Measurements from ENCODE around the gene CARMIL1.

The CARMIL1 gene

DNA sequence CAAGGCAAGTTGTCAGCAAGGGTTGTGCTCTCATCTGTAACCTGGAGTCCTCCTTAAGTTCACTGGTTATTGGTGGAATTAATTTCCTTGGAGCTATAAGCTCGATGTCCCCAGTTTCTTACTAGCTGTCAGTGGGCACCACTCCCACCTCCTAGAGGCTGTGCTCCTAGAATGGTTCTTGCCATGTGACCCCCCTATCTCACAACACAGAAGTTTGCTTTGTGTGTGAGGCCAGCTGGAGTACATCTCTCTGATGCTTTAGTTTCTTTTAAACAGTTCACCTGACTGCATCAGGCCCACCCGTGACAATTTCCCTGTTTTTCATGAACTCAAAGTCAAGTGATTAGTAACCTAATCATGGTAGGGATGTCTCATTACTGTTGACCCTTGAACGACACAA, 193.7 kb downstream of the CARMIL1 start:
- Histone ChIP-seq H3K36me3 (ENCODE audit: control insufficient read depth, insufficient read depth, low read length) (no peaks in the 10 kb centered on the region), H3K27ac (ENCODE audit: insufficient read depth, low read length, poor library complexity, severe bottlenecking) (no peak overlapping the region), H3K4me3 (ENCODE audit: insufficient read depth, low read depth, low read length, poor library complexity, severe bottlenecking) (no peak overlapping the region), H3K4me1 (ENCODE audit: control insufficient read depth, insufficient read depth, low read length, poor library complexity, severe bottlenecking) (no peaks in the 10 kb centered on the region), H3K9me3 (ENCODE audit: control insufficient read depth, low read length) (no peaks in the 10 kb centered on the region), H3K27me3 (replicated peaks; ENCODE audit: control insufficient read depth, insufficient read depth, low read length, poor library complexity, severe bottlenecking) (no peaks in the 10 kb centered on the region)
- no peak for DNase-seq

DNA sequence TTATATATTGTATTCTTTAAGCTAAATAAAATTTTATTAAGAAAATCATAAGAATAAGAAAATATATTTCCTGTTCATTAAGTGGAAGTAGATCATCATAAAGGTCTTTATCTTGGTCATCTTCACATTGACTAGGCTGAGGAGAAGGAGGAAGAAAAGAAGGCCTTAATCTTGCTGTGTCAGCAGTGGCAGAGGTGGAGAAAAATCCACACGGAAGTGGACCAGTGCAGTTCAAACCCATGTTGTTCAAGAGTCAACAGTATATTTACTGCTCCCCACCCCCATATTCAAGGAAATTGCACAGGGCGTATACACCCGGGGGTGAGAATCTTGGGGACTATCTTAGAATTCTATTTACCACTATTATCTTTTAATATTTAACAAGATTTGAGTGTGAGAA, 194.3 kb downstream of the CARMIL1 start:
- Histone ChIP-seq H3K27me3 (replicated peaks; ENCODE audit: control insufficient read depth, insufficient read depth, low read length, poor library complexity, severe bottlenecking) (no peaks in the 10 kb centered on the region), H3K36me3 (ENCODE audit: control insufficient read depth, insufficient read depth, low read length) (no peaks in the 10 kb centered on the region), H3K9me3 (ENCODE audit: control insufficient read depth, low read length) (no peaks in the 10 kb centered on the region), H3K27ac (ENCODE audit: insufficient read depth, low read length, poor library complexity, severe bottlenecking) (no peak overlapping the region), H3K4me1 (ENCODE audit: control insufficient read depth, insufficient read depth, low read length, poor library complexity, severe bottlenecking) (no peaks in the 10 kb centered on the region), H3K4me3 (ENCODE audit: insufficient read depth, low read depth, low read length, poor library complexity, severe bottlenecking) (no peak overlapping the region)
- no peak for DNase-seq

DNA sequence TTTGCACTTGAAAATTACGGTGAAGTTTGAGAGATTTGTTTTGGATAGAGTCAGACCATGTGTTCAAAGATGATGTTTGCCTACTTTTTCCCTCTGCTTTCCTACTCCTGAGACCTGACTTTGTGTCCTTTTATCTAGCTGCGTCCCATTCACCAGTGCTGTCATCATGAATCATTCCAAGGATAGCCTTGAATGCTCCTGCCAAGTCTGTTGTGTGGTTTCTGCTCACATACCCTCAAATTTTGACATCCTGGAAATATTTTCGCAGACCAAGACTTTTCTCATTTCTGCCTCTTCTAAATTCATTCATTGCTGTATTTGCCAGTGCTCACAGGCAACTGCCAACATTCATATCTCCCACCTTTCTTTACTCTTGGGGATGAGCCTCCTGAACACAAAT, 197.0 kb downstream of the CARMIL1 start:
- Histone ChIP-seq H3K4me1 (ENCODE audit: control insufficient read depth, insufficient read depth, low read length, poor library complexity, severe bottlenecking) (no peaks in the 10 kb centered on the region), H3K27ac (ENCODE audit: insufficient read depth, low read length, poor library complexity, severe bottlenecking) (no peak overlapping the region), H3K36me3 (ENCODE audit: control insufficient read depth, insufficient read depth, low read length) (no peaks in the 10 kb centered on the region), H3K27me3 (replicated peaks; ENCODE audit: control insufficient read depth, insufficient read depth, low read length, poor library complexity, severe bottlenecking) (no peaks in the 10 kb centered on the region), H3K9me3 (ENCODE audit: control insufficient read depth, low read length) (no peaks in the 10 kb centered on the region), H3K4me3 (ENCODE audit: insufficient read depth, low read depth, low read length, poor library complexity, severe bottlenecking) (no peak overlapping the region)
- DNase-seq: no peak

DNA sequence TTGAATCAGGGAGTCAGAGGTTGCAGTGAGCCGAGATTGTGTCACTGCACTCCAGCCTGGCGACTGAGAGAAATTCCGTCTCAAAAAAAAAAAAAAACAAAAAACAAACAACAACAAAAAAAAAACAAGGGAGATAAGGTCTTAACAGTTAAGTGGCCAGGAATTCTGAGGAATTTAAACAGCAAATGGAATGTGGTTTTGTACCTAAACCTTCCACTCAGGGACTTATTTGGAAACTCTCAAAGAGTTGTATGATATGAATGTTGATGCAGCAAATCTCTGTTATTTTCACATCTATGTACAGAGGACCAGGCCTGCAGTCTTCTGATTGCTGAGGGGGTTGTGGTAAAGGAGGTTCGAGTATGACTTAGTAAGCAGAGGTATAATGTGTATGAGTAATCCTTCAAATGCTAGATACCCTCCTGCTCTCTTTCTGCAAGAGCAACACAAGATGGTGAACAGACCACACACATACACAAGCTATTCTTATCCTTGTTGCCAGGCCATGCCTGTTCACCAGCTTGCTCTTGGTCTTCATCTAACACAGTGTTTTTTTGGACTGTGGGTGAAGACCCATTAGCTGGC, 197.9 kb downstream of the CARMIL1 start:
- Histone ChIP-seq H3K27me3 (replicated peaks; ENCODE audit: control insufficient read depth, insufficient read depth, low read length, poor library complexity, severe bottlenecking) (no peaks in the 10 kb centered on the region), H3K36me3 (ENCODE audit: control insufficient read depth, insufficient read depth, low read length) (no peaks in the 10 kb centered on the region), H3K4me3 (ENCODE audit: insufficient read depth, low read depth, low read length, poor library complexity, severe bottlenecking) (no peak overlapping the region), H3K4me1 (ENCODE audit: control insufficient read depth, insufficient read depth, low read length, poor library complexity, severe bottlenecking) (no peaks in the 10 kb centered on the region), H3K9me3 (ENCODE audit: control insufficient read depth, low read length) (no peaks in the 10 kb centered on the region), H3K27ac (ENCODE audit: insufficient read depth, low read length, poor library complexity, severe bottlenecking) (no peak overlapping the region)
- DNase-seq: no peak

DNA sequence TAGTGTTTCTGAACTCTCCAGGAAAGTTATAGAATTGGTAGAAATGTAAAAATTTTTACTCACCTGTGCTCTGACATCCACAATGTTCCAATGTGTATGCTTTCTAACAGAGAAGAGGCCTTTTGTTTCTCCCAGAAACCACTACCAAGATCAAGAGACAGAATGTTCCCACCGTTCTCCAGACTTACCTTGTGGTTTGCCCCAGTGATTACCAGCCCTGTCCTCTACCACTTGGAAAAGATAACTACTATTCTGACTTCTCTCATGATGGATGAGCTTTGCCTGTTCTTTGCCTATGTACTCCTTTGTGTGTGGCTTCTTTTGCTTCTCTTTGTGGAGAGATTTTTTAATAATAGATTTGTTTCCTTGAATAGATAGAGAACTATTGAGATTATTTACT, 199.8 kb downstream of the CARMIL1 start:
- Histone ChIP-seq H3K4me3 (ENCODE audit: insufficient read depth, low read depth, low read length, poor library complexity, severe bottlenecking) (no peak overlapping the region), H3K27ac (ENCODE audit: insufficient read depth, low read length, poor library complexity, severe bottlenecking) (no peak overlapping the region), H3K27me3 (replicated peaks; ENCODE audit: control insufficient read depth, insufficient read depth, low read length, poor library complexity, severe bottlenecking) (no peaks in the 10 kb centered on the region), H3K9me3 (ENCODE audit: control insufficient read depth, low read length) (no peaks in the 10 kb centered on the region), H3K36me3 (ENCODE audit: control insufficient read depth, insufficient read depth, low read length) (no peaks in the 10 kb centered on the region), H3K4me1 (ENCODE audit: control insufficient read depth, insufficient read depth, low read length, poor library complexity, severe bottlenecking) (no peaks in the 10 kb centered on the region)
- no peak for DNase-seq

DNA sequence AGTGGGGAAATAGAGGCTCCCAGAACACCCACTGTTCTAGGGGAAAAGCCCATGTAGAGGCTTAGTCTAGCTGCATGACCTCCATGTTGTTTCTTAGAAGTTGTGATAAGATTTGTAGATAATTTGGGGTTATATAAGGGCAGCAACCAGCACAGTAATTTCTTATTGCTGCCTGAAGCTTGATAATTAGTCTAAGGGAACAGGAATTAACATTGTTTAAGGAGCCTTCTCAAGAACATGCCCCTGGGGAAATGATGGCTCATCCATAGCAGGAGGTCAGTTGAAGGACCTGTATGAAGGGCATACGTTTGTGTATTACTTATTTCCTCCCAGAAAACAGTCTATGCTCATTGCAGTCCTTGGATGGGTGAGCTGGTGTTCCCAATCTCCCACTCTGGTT, 202.1 kb downstream of the CARMIL1 start:
- H3K9me3 ChIP-seq (ENCODE audit: control insufficient read depth, low read length): no peaks in the 10 kb centered on the region
- no peak overlapping the region for H3K4me3 ChIP-seq (ENCODE audit: insufficient read depth, low read depth, low read length, poor library complexity, severe bottlenecking)
- H3K36me3 ChIP-seq (ENCODE audit: control insufficient read depth, insufficient read depth, low read length): no peaks in the 10 kb centered on the region
- no peak for DNase-seq
- no peak overlapping the region for H3K27ac ChIP-seq (ENCODE audit: insufficient read depth, low read length, poor library complexity, severe bottlenecking)
- H3K27me3 ChIP-seq (replicated peaks; ENCODE audit: control insufficient read depth, insufficient read depth, low read length, poor library complexity, severe bottlenecking): no peaks in the 10 kb centered on the region
- H3K4me1 ChIP-seq (ENCODE audit: control insufficient read depth, insufficient read depth, low read length, poor library complexity, severe bottlenecking): no peaks in the 10 kb centered on the region

DNA sequence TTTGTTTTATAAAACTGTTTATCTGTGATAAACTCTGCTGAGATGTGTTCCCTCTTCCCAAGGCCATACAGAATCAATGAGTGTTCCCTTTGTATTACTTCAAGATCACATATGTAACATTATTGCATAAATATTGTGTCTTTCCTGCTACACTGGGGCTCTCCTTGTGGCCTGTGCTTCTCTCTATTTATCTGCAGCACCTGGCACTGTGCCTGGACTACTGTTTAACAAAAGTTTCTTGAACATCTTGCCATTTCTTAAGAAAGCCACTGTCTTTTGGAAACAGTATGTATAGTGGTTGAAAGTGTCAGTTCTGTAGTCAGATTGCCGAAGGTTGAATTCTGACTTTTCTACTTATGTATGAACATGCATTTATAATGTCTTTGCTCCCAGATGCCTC, 203.8 kb downstream of the CARMIL1 start:
- H3K27me3 ChIP-seq (replicated peaks; ENCODE audit: control insufficient read depth, insufficient read depth, low read length, poor library complexity, severe bottlenecking): no peaks in the 10 kb centered on the region
- DNase-seq: no peak
- no peaks in the 10 kb centered on the region for H3K36me3 ChIP-seq (ENCODE audit: control insufficient read depth, insufficient read depth, low read length)
- H3K4me1 ChIP-seq (ENCODE audit: control insufficient read depth, insufficient read depth, low read length, poor library complexity, severe bottlenecking): no peaks in the 10 kb centered on the region
- H3K4me3 ChIP-seq (ENCODE audit: insufficient read depth, low read depth, low read length, poor library complexity, severe bottlenecking): no peak overlapping the region
- H3K9me3 ChIP-seq (ENCODE audit: control insufficient read depth, low read length): no peaks in the 10 kb centered on the region
- no peak overlapping the region for H3K27ac ChIP-seq (ENCODE audit: insufficient read depth, low read length, poor library complexity, severe bottlenecking)

DNA sequence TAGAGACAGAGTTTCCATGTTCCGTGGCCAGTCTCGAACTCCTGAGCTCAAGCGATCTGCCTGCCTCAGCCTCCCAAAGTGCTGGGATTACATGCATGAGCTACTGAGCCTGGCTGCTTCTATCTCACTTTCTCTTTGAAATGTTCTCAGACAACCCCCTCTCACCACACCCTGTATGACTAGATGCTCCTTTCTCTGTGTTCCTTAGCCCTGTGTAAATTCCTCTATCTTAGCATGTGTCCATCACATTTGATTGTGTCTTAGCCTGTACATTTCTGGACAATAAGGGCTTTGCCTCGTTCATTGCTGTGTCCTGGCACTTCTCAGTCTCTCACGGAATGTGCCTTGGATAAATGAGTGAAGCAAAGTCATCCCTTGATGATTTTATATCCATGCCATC, 204.8 kb downstream of the CARMIL1 start:
- H3K27me3 ChIP-seq (replicated peaks; ENCODE audit: control insufficient read depth, insufficient read depth, low read length, poor library complexity, severe bottlenecking): no peaks in the 10 kb centered on the region
- no peak for DNase-seq
- no peaks in the 10 kb centered on the region for H3K4me1 ChIP-seq (ENCODE audit: control insufficient read depth, insufficient read depth, low read length, poor library complexity, severe bottlenecking)
- no peaks in the 10 kb centered on the region for H3K9me3 ChIP-seq (ENCODE audit: control insufficient read depth, low read length)
- no peak overlapping the region for H3K27ac ChIP-seq (ENCODE audit: insufficient read depth, low read length, poor library complexity, severe bottlenecking)
- H3K36me3 ChIP-seq (ENCODE audit: control insufficient read depth, insufficient read depth, low read length): no peaks in the 10 kb centered on the region
- H3K4me3 ChIP-seq (ENCODE audit: insufficient read depth, low read depth, low read length, poor library complexity, severe bottlenecking): no peak overlapping the region

DNA sequence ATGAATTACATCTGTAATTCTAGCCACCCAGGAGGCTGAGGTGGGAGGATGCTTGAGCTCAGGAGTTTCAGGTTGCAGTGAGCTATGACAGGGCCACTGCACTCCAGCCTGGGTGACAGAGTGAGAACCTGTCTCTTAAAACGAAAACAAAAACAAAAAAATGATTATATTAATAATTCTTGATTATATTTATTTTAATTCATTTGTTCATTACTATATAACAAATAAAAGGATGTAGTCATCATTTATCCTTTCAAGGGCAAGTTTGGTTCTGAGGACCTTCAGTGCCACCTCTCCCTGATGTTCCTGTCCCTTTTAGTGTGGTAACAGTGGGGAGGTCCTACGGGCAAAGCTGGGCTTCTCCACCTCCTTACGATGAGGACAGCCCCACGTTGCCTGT, 205.7 kb downstream of the CARMIL1 start:
- Histone ChIP-seq H3K4me3 (ENCODE audit: insufficient read depth, low read depth, low read length, poor library complexity, severe bottlenecking) (no peak overlapping the region), H3K36me3 (ENCODE audit: control insufficient read depth, insufficient read depth, low read length) (no peaks in the 10 kb centered on the region), H3K4me1 (ENCODE audit: control insufficient read depth, insufficient read depth, low read length, poor library complexity, severe bottlenecking) (no peaks in the 10 kb centered on the region), H3K27me3 (replicated peaks; ENCODE audit: control insufficient read depth, insufficient read depth, low read length, poor library complexity, severe bottlenecking) (no peaks in the 10 kb centered on the region), H3K9me3 (ENCODE audit: control insufficient read depth, low read length) (no peaks in the 10 kb centered on the region), H3K27ac (ENCODE audit: insufficient read depth, low read length, poor library complexity, severe bottlenecking) (no peak overlapping the region)
- DNase-seq: no peak

DNA sequence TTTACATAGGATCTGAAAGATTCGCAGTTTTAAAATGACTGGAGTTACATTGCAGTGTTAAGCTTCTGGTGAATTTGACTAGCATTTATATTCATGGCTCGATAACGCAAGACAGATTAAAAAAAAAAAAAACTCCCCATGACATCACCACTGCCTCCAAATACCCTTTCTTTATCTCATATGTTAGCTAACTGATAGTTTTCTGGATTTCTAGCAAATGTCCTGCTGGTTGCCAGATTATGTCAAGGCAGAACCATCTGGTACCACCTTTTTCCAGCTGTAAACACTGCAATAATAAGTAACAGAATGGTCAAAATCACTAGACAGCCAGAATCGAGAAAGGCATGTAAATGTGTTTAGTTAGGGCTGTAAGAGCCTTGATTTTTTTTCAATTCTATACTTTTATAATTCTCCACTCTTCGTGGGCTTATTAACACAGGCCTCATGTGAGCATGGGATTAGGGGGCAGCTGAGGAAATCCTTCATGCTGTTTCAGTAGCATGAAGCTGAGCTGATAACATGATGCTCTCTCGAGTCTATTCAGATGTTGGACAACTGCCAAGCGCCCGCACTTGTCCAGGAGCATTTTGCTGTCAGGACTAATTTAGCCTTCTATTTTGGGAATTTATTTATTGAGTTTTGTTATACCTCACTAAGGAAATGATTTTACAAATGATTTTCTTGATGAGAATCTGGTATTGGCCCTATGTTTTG, 206.8 kb downstream of the CARMIL1 start:
- Histone ChIP-seq H3K4me1 (ENCODE audit: control insufficient read depth, insufficient read depth, low read length, poor library complexity, severe bottlenecking) (no peaks in the 10 kb centered on the region), H3K27me3 (replicated peaks; ENCODE audit: control insufficient read depth, insufficient read depth, low read length, poor library complexity, severe bottlenecking) (no peaks in the 10 kb centered on the region), H3K4me3 (ENCODE audit: insufficient read depth, low read depth, low read length, poor library complexity, severe bottlenecking) (no peak overlapping the region), H3K9me3 (ENCODE audit: control insufficient read depth, low read length) (no peaks in the 10 kb centered on the region), H3K27ac (ENCODE audit: insufficient read depth, low read length, poor library complexity, severe bottlenecking) (no peak overlapping the region), H3K36me3 (ENCODE audit: control insufficient read depth, insufficient read depth, low read length) (no peaks in the 10 kb centered on the region)
- DNase-seq: no peak

Data from effector memory CD4-positive, alpha-beta T cell (primary cell).